ENCODE results near the gene TNFRSF4. TPM values are rescaled to one million over a fixed set of nuclear protein-coding genes. Genes with fewer than 3 reads are reported as not detected.
A peak's percentile ranks its signal among the peaks of the same experiment; 100 is the strongest.

TNFRSF4 gene
- total and polyA plus RNA-seq, 2 donors from 2014 or later, result 3.3 to 5.1 TPM

DNA sequence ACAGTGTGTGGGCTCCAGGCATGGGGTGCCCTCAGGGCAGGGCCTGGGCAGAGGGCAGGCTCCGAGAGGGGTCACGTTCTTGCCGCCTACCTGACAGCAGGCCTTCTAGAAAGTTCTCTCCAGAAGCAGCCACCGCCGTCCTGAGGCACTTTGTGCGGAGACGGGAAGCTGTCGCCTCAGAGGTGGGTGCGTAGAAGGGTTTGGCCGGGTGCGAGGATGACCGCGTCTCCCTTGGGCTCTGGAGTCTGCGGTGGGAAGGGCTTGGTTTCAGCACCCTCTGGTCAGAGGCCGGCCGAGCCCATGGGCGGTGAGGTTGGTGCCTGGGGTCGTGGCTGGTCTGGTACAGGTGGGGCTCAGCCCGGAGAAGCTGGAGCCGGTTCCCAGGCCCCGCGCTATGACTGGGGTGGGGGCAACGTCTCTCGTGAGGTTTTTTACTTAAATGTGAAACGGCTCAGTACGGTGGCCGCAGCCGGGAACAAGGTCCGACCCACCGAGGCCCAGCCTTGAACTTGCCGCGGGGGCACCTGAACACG lies 50.3 kb downstream of the TNFRSF4 start:
- Histone ChIP-seq H3K9ac (ENCODE audit: low read length in 3 of 3) (peak overlapping the region; percentile 10 to 42 (median 38)), H3K36me3 (ENCODE audit: control insufficient read depth in 2 of 3, insufficient read depth in 3 of 3, low read length in 3 of 3) (no peaks in the 10 kb centered on the region), H3K9me3 (ENCODE audit: control insufficient read depth in 2 of 3, insufficient read depth in 1 of 3, low read length in 3 of 3) (no peaks in the 10 kb centered on the region), H3K27me3 (ENCODE audit: control insufficient read depth, insufficient read depth, low read length) (no peaks in the 10 kb centered on the region), H3K4me1 (ENCODE audit: control insufficient read depth in 2 of 3, insufficient read depth in 2 of 3, low read depth in 1 of 3, low read length in 3 of 3) (peaks cover 0 to 11% (median 4%) of the 10 kb centered on the region in 3 donors), H3K4me3 (ENCODE audit: low read length in 3 of 3) (peak overlapping the region; percentile 49 to 66 (median 56)), H3K27ac (ENCODE audit: low read depth in 2 of 2, low read length in 2 of 2) (peak overlapping the region; percentile 71 to 90)
- no peak for TF ChIP-seq CTCF (IDR thresholded peaks at IDR 0.05; ENCODE audit: borderline replicate concordance, extremely low read depth, insufficient read depth)
- intact Hi-C loops (cut with DNase I), result no loop called here
- FAIRE-seq (no peak), DNase-seq (no peak)

DNA sequence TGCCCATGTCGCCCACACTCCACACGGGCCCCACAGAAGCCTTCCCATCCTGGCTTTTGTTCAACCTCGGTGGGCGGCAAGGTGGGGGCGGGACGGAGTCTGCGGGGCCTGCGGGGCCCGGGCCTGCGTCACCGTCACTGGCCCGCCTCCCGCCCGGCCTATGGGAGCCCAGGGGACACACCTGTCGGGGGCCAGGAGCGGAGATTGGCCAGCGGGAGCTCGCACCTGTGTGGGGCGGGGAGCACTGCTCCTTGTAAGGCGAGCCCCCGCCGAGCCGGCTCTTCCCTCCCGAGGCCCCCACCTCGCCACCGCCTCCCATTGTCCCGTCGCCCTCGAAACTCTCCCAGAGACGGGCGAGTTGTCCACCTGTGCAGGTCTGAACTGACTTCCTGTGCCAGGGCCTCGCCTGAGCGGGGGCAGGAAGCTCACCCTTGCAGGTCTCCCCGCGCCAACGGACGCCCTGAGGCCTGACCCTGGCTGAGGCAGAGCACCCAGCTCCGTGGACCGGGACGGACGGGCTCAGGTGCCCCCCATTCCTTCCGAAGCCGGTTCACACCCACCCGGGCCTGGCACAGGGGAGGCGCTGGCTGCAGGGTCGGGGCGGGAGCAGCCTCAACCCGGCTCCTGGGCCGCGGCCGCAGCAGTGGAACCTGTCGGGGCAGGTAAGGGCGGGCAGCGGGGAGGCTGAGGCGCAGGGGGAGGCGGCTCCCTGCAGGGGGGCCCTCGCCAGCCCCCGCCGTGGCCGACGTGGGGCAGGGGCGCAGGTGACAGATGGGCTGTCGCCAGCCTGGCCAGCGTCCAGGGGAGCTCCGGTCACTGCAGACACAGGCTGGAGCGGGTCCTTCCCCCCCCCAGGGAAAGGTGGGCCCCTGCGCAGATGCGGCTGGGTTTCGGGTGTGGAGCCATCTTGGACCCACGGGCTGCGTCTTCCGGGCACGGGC lies 51.1 kb downstream of the TNFRSF4 start:
- H3K4me3 ChIP-seq (ENCODE audit: low read length in 3 of 3), result peak overlapping the region; percentile 49 to 66 (median 56)
- peaks cover 0 to 11% (median 4%) of the 10 kb centered on the region in 3 donors for H3K4me1 ChIP-seq (ENCODE audit: control insufficient read depth in 2 of 3, insufficient read depth in 2 of 3, low read depth in 1 of 3, low read length in 3 of 3)
- no peaks in the 10 kb centered on the region for H3K9me3 ChIP-seq (ENCODE audit: control insufficient read depth in 2 of 3, insufficient read depth in 1 of 3, low read length in 3 of 3)
- DNase-seq (peak; percentile 83 to 96 (median 86)), FAIRE-seq (no peak)
- H3K9ac ChIP-seq (ENCODE audit: low read length in 3 of 3), result peak overlapping the region in 2 of 3 donors; percentile 10 to 38
- TF ChIP-seq CTCF (IDR thresholded peaks at IDR 0.05; ENCODE audit: borderline replicate concordance, extremely low read depth, insufficient read depth), result no peak
- no peaks in the 10 kb centered on the region for H3K27me3 ChIP-seq (ENCODE audit: control insufficient read depth, insufficient read depth, low read length)
- intact Hi-C loops (cut with DNase I), result no loop called here
- H3K27ac ChIP-seq (ENCODE audit: low read depth in 2 of 2, low read length in 2 of 2), result peak overlapping the region; percentile 71 to 90
- no peaks in the 10 kb centered on the region for H3K36me3 ChIP-seq (ENCODE audit: control insufficient read depth in 2 of 3, insufficient read depth in 3 of 3, low read length in 3 of 3)

DNA sequence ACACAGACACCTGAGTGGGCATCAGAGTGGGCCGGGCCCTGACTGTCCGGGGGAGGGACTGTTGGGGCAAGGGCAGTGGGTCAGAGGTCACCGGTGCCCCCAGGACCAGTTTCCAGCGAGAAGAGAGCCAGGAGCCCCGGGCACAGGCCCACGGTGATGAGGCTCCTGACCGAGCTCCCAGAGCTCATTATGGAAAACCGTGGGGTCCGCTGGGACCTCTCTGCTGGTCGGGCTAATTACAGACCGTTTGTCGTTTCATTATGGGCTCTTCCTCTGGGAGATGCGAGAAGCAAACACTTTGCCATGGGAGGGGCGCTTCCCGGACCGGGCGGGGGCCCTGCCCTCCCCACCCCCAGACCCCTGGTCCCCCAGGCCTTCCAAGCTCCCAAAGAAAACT lies 52.3 kb downstream of the TNFRSF4 start:
- DNase-seq, result no peak
- H3K4me1 ChIP-seq (ENCODE audit: control insufficient read depth in 2 of 3, insufficient read depth in 2 of 3, low read depth in 1 of 3, low read length in 3 of 3), result peaks cover 0 to 11% (median 4%) of the 10 kb centered on the region in 3 donors
- no peaks in the 10 kb centered on the region for H3K27me3 ChIP-seq (ENCODE audit: control insufficient read depth, insufficient read depth, low read length)
- FAIRE-seq, result no peak
- peak overlapping the region in 1 of 2 donors; percentile 90 for H3K27ac ChIP-seq (ENCODE audit: low read depth in 2 of 2, low read length in 2 of 2)
- no peaks in the 10 kb centered on the region for H3K9me3 ChIP-seq (ENCODE audit: control insufficient read depth in 2 of 3, insufficient read depth in 1 of 3, low read length in 3 of 3)
- intact Hi-C loops (cut with DNase I), result no loop called here
- no peak for TF ChIP-seq CTCF (IDR thresholded peaks at IDR 0.05; ENCODE audit: borderline replicate concordance, extremely low read depth, insufficient read depth)
- H3K4me3 ChIP-seq (ENCODE audit: low read length in 3 of 3), result no peak overlapping the region
- no peaks in the 10 kb centered on the region for H3K36me3 ChIP-seq (ENCODE audit: control insufficient read depth in 2 of 3, insufficient read depth in 3 of 3, low read length in 3 of 3)
- no peak overlapping the region for H3K9ac ChIP-seq (ENCODE audit: low read length in 3 of 3)

Small RNA genes lying within 50 kb of the gene (microRNA-seq; reads per million reads assigned to microRNA genes)
- gene MIR200A, result 3,223 reads per million, percentile 88 among the genes with 10 or more reads in this experiment
- gene MIR200B, result 20,848 reads per million, percentile 96 among the genes with 10 or more reads in this experiment
- 1,770 reads per million, percentile 84 among the genes with 10 or more reads in this experiment for gene MIR429

Other genes starting within 250 kb of the TNFRSF4 start
- 14.3 TPM for gene PLEKHN1, start 247.7 kb downstream of the TNFRSF4 start, total RNA-seq
- not detected for gene PLEKHN1, start 247.7 kb downstream of the TNFRSF4 start, polyA plus RNA-seq (ENCODE audit: insufficient read depth, low read depth, low replicate concordance)
- gene PERM1, start 232.1 kb downstream of the TNFRSF4 start, total RNA-seq, result 0.25 TPM
- gene PERM1, start 232.1 kb downstream of the TNFRSF4 start, polyA plus RNA-seq (ENCODE audit: insufficient read depth, low read depth, low replicate concordance), result 0.86 TPM
- 32.0 TPM for gene HES4, start 214.1 kb downstream of the TNFRSF4 start, total RNA-seq
- gene HES4, start 214.1 kb downstream of the TNFRSF4 start, polyA plus RNA-seq (ENCODE audit: insufficient read depth, low read depth, low replicate concordance), result 15.8 TPM
- gene ISG15, start 200.7 kb downstream of the TNFRSF4 start, total RNA-seq, result 23.9 TPM
- gene ISG15, start 200.7 kb downstream of the TNFRSF4 start, polyA plus RNA-seq (ENCODE audit: insufficient read depth, low read depth, low replicate concordance), result 65.9 TPM
- gene AGRN, start 194.0 kb downstream of the TNFRSF4 start, total RNA-seq, result 261 TPM
- gene AGRN, start 194.0 kb downstream of the TNFRSF4 start, polyA plus RNA-seq (ENCODE audit: insufficient read depth, low read depth, low replicate concordance), result 78.5 TPM
- 2.3 TPM for gene RNF223, start 139.8 kb downstream of the TNFRSF4 start, total RNA-seq
- gene RNF223, start 139.8 kb downstream of the TNFRSF4 start, polyA plus RNA-seq (ENCODE audit: insufficient read depth, low read depth, low replicate concordance), result 0.28 TPM
- 14.8 TPM for gene C1orf159, start 98.1 kb downstream of the TNFRSF4 start, total RNA-seq
- 8.6 TPM for gene C1orf159, start 98.1 kb downstream of the TNFRSF4 start, polyA plus RNA-seq (ENCODE audit: insufficient read depth, low read depth, low replicate concordance)
- 1.5 TPM for gene TTLL10, start 40.3 kb downstream of the TNFRSF4 start, total RNA-seq
- gene TTLL10, start 40.3 kb downstream of the TNFRSF4 start, polyA plus RNA-seq (ENCODE audit: insufficient read depth, low read depth, low replicate concordance), result not detected
- 8.1 TPM for gene TNFRSF18, start 7.6 kb downstream of the TNFRSF4 start, total RNA-seq
- gene TNFRSF18, start 7.6 kb downstream of the TNFRSF4 start, polyA plus RNA-seq (ENCODE audit: insufficient read depth, low read depth, low replicate concordance), result not detected
- gene SDF4, start 17.8 kb upstream of the TNFRSF4 start, total RNA-seq, result 160 TPM
- gene SDF4, start 17.8 kb upstream of the TNFRSF4 start, polyA plus RNA-seq (ENCODE audit: insufficient read depth, low read depth, low replicate concordance), result 143 TPM
- 20.3 TPM for gene B3GALT6, start 18.1 kb upstream of the TNFRSF4 start, total RNA-seq
- gene B3GALT6, start 18.1 kb upstream of the TNFRSF4 start, polyA plus RNA-seq (ENCODE audit: insufficient read depth, low read depth, low replicate concordance), result 13.7 TPM
- gene C1QTNF12, start 32.6 kb upstream of the TNFRSF4 start, total RNA-seq, result 3.1 TPM
- gene C1QTNF12, start 32.6 kb upstream of the TNFRSF4 start, polyA plus RNA-seq (ENCODE audit: insufficient read depth, low read depth, low replicate concordance), result 9.9 TPM
- 56.6 TPM for gene UBE2J2, start 59.7 kb upstream of the TNFRSF4 start, total RNA-seq
- gene UBE2J2, start 59.7 kb upstream of the TNFRSF4 start, polyA plus RNA-seq (ENCODE audit: insufficient read depth, low read depth, low replicate concordance), result 57.4 TPM
- 4.6 TPM for gene SCNN1D, start 66.3 kb upstream of the TNFRSF4 start, total RNA-seq
- 4.6 TPM for gene SCNN1D, start 66.3 kb upstream of the TNFRSF4 start, polyA plus RNA-seq (ENCODE audit: insufficient read depth, low read depth, low replicate concordance)
- 39.5 TPM for gene ACAP3, start 93.8 kb upstream of the TNFRSF4 start, total RNA-seq
- gene ACAP3, start 93.8 kb upstream of the TNFRSF4 start, polyA plus RNA-seq (ENCODE audit: insufficient read depth, low read depth, low replicate concordance), result 15.9 TPM
- 12.6 TPM for gene PUSL1, start 94.4 kb upstream of the TNFRSF4 start, total RNA-seq
- 13.9 TPM for gene PUSL1, start 94.4 kb upstream of the TNFRSF4 start, polyA plus RNA-seq (ENCODE audit: insufficient read depth, low read depth, low replicate concordance)
- gene INTS11, start 110.5 kb upstream of the TNFRSF4 start, total RNA-seq, result 100 TPM
- gene INTS11, start 110.5 kb upstream of the TNFRSF4 start, polyA plus RNA-seq (ENCODE audit: insufficient read depth, low read depth, low replicate concordance), result 73.6 TPM
- gene CPTP, start 110.6 kb upstream of the TNFRSF4 start, total RNA-seq, result 21.9 TPM
- 51.5 TPM for gene CPTP, start 110.6 kb upstream of the TNFRSF4 start, polyA plus RNA-seq (ENCODE audit: insufficient read depth, low read depth, low replicate concordance)
- 1.3 TPM for gene TAS1R3, start 117.1 kb upstream of the TNFRSF4 start, total RNA-seq
- 0.15 TPM for gene TAS1R3, start 117.1 kb upstream of the TNFRSF4 start, polyA plus RNA-seq (ENCODE audit: insufficient read depth, low read depth, low replicate concordance)
- gene DVL1, start 135.3 kb upstream of the TNFRSF4 start, total RNA-seq, result 55.0 TPM
- 32.5 TPM for gene DVL1, start 135.3 kb upstream of the TNFRSF4 start, polyA plus RNA-seq (ENCODE audit: insufficient read depth, low read depth, low replicate concordance)
- gene MXRA8, start 144.4 kb upstream of the TNFRSF4 start, total RNA-seq, result 26.0 TPM
- gene MXRA8, start 144.4 kb upstream of the TNFRSF4 start, polyA plus RNA-seq (ENCODE audit: insufficient read depth, low read depth, low replicate concordance), result 64.7 TPM
- 111 TPM for gene AURKAIP1, start 161.1 kb upstream of the TNFRSF4 start, total RNA-seq
- gene AURKAIP1, start 161.1 kb upstream of the TNFRSF4 start, polyA plus RNA-seq (ENCODE audit: insufficient read depth, low read depth, low replicate concordance), result 359 TPM
- gene CCNL2, start 185.2 kb upstream of the TNFRSF4 start, total RNA-seq, result 199 TPM
- gene CCNL2, start 185.2 kb upstream of the TNFRSF4 start, polyA plus RNA-seq (ENCODE audit: insufficient read depth, low read depth, low replicate concordance), result 72.0 TPM
- 103 TPM for gene MRPL20, start 193.1 kb upstream of the TNFRSF4 start, total RNA-seq
- 221 TPM for gene MRPL20, start 193.1 kb upstream of the TNFRSF4 start, polyA plus RNA-seq (ENCODE audit: insufficient read depth, low read depth, low replicate concordance)
- gene ANKRD65, start 207.1 kb upstream of the TNFRSF4 start, total RNA-seq, result 5.2 TPM
- 7.1 TPM for gene ANKRD65, start 207.1 kb upstream of the TNFRSF4 start, polyA plus RNA-seq (ENCODE audit: insufficient read depth, low read depth, low replicate concordance)
- gene VWA1, start 221.5 kb upstream of the TNFRSF4 start, total RNA-seq, result 116 TPM
- 103 TPM for gene VWA1, start 221.5 kb upstream of the TNFRSF4 start, polyA plus RNA-seq (ENCODE audit: insufficient read depth, low read depth, low replicate concordance)
- 10.0 TPM for gene ATAD3C, start 235.5 kb upstream of the TNFRSF4 start, total RNA-seq
- 14.3 TPM for gene ATAD3C, start 235.5 kb upstream of the TNFRSF4 start, polyA plus RNA-seq (ENCODE audit: insufficient read depth, low read depth, low replicate concordance)